Activated T-cell treated with anti-CD3 and anti-CD28 coated beads, Interleukin-2, amount 50 U/mL, for 1 hour (primary cell): ENCODE measurements around the gene CYLC1.

Experiments
- DNase-seq: peaks from one replicate; pipeline ENCODE4 v3.0.0-alpha.2; 2020

Gene CYLC1, protein sequence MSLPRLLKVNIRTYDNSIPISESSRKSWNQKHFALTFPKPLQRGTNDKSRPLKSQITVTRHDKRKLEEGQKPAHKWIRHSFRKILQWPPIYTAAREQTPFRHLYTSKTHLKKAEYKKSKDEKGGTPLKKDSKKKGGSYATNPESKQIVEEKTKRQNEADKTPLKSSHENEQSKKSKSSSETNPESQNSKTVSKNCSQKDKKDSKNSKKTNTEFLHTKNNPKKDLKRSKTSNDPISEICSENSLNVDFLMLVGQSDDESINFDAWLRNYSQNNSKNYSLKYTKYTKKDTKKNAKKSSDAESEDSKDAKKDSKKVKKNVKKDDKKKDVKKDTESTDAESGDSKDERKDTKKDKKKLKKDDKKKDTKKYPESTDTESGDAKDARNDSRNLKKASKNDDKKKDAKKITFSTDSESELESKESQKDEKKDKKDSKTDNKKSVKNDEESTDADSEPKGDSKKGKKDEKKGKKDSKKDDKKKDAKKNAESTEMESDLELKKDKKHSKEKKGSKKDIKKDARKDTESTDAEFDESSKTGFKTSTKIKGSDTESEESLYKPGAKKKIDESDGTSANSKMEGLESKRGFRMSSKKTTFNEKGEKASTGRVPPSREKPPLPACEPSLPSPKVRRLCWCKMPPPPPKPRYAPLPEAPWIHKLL

DNA sequence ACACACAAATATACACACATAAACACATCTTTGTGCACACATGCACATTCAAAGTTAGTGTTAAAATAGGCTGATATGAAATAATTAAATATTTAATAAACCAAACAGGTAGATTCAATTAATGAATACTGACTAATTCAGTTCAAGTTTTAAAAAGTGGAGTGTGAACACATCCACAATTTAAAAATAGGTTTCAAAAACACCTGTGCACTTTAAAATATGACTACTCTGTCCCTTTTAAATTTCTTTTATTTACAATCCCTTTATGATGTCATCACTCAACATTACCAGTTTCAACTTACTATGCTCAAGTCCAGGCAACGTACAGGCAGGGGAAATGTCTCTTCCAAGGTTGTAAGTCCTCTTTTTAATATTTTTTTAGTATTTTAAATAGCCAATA is at the start of gene CYLC1:
Gene CYLC1 (plus strand): TSS at position 301 of the 400 bp plus-strand sequence. CDS start 37 bp downstream, at position 338.
- no peak for DNase-seq

- DNase-seq, result no peak
Measured at GRCh38 chrX:83819304-83819703, 41.6 kb upstream of the CYLC1 start.

DNA sequence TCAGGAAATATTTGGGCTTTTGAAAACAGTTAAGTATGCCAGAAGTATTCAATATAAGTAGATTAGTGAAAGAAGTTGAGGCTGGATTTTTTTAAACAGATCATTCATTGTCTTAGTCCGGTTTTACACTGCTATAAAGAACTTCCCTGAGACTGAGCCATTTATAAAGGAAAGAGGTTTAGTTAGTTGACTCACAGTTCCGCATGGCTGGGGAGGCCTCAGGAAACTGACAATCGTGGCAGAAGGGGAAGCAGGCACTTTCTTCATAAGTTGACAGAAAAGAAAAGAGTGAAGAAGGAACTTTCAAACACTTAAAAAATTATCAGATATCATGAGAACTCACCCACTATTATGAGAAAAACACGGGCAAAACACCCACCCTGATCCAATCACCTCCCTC is 31.1 kb upstream of the CYLC1 start:
- no peak for DNase-seq

DNA sequence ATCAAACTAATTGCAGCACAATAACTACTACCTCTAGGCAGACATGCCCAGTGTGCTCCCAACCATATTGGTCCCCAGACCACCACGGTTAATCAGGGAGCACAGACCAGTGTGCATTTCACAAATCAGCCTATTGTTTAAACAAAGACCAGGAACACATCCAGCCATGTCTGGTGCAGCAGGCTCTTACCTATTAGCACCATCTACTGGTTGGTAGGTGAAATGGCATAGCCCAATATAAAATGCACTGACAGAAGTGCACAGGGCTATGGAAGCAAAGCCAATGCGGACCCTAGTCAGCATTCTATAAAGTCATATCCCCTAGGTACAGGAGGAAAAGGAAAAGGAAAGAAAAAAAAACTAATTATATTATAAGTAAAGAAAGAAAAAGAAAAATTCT is 15.5 kb upstream of the CYLC1 start:
- DNase-seq, result no peak

DNA sequence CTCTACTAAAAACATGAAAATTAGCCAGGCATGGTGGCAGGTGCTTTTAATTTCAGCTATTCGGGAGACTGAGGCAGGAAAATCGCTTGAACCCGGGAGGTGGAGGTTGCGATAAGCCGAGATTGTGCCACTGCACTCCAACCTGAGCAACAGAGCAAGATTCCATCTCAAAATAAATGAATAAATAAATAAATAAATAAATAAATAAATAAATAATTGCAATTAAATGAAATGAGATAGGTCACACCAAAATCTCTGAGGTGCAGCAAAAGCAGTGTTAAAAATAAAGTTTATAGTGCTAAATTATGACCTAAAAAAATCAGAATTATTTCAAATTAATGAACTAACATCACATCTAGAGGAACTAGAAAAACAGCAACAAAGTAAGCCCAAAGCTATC is 13.6 kb upstream of the CYLC1 start:
- no peak for DNase-seq

DNA sequence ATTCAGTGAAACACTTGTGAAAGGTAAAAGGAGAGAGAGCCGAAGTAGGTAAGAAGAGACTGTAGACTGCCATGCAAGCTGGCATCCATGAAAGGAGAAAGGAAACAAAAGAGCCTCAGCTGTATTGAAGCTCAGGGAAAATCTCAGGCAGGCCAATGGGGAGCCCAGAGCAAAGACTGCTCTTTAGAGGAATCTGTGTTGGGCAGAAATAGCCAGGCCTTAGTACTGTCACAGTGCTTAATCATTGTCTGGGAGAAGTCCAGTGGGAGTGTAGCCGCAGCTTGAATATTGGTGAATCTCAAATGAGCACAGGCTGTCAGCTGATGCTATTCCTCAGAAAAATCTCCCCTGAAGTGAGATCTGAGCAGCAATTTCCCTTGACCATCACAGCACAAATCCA is 27.6 kb downstream of the CYLC1 start:
- no peak for DNase-seq

DNA sequence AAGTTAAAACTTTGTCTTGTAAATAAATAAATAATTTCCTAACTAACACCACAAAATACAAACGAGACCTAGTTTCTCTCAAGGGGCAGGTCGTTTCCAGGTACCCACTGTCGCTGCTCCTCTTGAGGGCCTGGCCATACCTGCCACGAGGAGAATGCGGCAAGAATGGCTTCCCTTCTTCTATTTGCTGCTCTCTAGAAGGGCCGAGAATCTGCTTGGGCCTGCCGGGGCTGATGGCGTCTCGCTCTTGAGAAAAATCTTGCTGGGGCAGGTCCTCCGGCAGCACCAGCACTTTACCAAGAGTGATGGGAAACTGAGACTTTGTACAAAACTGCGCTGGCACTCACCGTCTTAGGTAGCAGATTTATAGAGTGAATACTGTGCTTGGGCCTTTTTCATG is 31.5 kb downstream of the CYLC1 start:
- no peak for DNase-seq

DNA sequence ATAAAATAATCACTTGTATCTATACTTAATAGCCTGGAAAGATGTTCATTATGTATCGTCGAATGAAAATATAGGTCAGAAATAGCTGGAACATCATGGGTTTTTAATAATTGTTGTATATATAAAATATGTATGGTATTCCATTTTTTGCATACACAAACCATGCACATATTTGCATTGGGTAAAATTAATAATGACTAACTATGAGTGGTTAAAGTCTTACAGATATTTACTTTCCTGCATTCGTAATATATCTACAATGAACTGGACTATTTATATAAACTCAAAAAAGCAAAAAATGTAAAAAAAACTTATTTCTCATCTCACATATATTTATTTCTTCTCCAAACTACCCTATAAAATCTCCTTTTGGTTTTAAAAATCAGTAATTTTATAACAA is 46.0 kb downstream of the CYLC1 start:
- DNase-seq, result no peak

GRCh38 chrX:83916525-83916924 is 55.6 kb downstream of the CYLC1 start:
- no peak for DNase-seq

DNA sequence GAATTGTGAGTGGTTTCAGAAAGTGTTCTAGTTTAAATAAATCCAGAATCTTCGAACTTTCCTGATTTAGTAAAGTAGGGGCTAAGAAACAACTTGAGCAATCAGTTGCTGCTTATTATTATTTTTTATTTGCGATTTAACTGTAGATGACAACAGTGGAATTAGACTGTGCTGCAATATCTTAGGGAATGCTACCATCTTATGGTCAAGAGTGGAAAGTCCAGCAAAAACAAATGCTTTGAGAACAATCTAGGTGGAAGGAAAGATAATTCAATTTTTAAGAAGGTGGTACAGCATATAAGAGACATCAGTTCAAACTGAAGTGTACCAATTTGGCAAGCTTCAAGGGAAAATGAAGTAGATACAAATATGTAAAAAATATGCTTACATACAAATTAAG is 73.3 kb downstream of the CYLC1 start:
- DNase-seq, result no peak
